ENCODE results near the gene CABP2.
"Not testable (repeated sequence)": the region's sequence is repeated elsewhere in the genome, so short reads cannot be mapped to it uniquely, and the experiment has no call there.

Gene CABP2

DNA sequence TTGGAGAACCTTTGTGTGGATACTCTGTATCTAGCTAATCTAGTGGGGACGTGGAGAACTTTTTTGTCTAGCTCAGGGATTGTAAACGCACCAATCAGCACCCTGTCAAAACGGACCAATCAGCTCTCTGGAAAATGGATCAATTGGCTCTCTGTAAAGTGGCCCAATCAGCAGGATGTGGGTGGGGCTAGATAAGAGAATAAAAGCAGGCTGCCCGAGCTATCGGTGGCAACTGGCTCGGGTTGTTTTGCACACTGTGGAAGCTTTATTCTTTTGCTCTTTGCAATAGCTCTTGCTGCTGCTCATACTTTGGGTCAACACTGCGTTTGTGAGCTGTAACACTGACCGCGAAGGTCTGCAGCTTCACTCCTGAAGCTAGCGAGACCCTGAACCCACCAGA lies 46.6 kb downstream of the CABP2 start:
- DNase-seq (ENCODE audit: low read depth), result not testable (repeated sequence)

DNA sequence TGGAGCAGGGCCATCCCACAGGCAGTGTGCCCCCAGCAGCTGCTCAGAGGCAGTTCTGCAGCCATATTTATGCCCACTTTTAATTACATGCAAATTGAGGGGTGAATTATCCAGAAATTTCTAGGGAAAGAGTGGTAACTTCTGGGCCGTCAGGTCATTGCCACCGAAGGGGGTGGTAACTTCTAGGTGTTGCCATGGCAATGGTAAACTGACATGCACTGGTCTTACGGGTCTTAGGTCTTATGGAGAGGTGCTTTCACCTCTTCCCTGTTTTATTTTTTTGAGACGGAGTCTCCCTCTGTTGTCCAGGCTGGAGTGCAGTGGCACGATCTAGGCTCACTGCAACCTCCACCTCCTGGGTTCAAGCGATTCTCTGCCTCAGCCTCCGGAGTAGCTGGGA lies 50.4 kb downstream of the CABP2 start:
- no peak for DNase-seq (ENCODE audit: low read depth)

DNA sequence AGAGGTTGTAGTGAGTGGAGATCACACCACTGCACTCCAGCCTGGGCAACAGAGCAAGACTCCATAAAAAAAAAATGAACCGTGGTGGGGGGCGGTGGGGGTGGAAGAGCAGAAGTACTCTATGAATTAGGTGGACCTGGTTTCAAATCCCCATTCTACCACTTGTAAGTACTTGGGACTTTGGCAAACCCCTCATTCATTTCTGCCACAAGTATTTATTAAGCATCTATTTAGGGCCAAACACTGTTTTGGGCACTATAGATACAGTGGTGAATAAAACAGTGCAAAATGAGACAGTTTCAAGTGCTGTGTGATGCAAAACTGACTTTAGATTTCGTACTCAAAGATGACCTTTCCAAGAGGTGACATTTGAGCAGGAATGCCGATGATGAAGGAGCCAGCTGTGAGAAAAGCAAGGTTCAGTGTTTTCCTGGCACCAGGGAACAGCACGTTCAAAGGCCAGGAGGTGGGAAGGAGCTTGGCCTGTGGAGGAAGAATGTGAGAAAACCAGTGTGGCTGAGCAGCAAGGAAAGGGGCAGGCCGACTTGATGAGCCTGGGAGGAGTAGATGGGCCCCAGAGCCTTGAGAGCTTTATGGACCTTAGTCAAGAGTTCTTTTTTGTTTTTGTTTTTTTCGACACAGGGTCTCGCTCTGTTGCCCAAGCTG lies 52.8 kb downstream of the CABP2 start:
- no peak for DNase-seq (ENCODE audit: low read depth)

DNA sequence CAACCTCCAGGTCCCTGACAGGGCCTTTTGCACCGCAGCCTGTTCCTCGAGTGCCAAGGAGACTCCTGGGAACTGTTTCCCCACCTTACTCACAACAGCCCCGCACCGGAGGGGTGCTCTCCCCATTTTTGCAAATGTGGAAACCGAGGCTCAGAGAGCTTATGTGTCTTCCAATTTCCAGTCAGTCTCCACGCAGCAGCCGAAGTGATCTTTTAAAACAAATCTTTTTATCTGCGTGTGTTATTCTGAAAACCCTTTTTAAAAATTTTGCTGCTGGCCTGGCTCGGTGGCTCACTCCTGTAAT lies 53.8 kb downstream of the CABP2 start:
- no peak for DNase-seq (ENCODE audit: low read depth)

All from iris pigment epithelial cell (primary cell).